ENCODE results near the gene NRXN2.
A peak's percentile ranks its signal among the peaks of the same experiment; 100 is the strongest.

Gene NRXN2

DNA sequence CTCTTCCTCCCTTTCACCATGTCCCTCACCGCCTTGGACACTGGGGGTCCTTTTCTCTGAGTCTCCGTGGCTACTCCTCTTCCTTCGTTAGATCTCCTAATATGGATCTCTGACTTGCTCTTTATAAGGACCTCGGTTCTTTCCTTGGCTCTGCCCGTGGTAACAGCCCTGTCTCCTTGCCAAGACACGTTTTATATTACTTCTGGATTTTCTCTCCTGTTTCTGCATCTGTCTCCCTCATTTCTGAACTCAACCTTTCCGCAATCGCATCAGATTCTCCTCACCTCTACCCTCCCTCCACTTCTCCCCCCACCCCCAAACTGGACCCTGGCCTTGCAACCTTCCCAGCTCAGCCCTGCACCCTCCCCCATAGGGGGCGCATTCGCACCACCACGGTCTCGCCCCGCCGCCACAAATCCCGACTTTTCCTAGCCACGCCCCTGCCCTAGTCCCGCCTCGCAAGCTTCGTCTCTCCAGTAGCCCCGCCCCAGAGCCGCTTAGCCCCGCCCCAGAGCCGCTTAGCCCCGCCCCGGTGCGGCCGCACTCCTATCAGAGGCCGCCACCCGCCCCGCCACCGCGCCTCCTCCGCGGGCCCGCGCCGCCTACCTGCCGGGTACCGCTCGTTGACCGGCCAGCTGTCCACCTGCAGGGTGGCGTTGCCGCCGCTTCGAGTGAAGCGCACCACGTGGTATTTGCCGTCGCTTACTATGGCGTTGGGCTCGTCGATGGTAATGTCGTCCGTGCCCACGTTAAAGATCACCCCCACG lies 93.0 kb downstream of the NRXN2 start:
- Mint-ChIP-seq H3K27me3 (peaks cover 8% of the 10 kb centered on the region), H3K9me3 (no peaks in the 10 kb centered on the region), H3K4me3 (no peak overlapping the region), H3K27ac (no peak overlapping the region), H3K4me1 (ENCODE audit: low read depth) (peaks cover 6% of the 10 kb centered on the region), H3K36me3 (ENCODE audit: low read depth) (no peaks in the 10 kb centered on the region)
- DNase-seq, result no peak

DNA sequence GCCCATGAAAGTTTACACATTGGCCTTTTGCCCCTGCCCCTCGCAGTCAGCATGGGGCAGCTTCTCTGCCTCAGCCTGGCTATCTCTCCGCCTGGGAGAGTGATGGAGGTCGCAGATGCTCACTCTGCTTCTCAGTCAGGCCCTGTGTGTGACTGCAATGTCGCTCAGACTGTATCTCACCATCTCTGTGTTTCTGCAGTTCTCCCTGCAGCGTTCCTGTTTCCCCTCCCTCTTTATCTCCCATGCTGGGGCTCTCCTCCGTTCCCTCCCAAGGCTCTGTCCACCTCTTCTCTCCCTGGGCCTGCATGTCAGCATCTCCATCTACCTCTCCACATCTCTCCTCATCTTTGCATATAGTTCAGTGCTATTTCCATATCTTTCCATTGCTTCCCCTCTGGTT lies 93.9 kb downstream of the NRXN2 start:
- Mint-ChIP-seq H3K4me3 (no peak overlapping the region), H3K36me3 (ENCODE audit: low read depth) (no peaks in the 10 kb centered on the region), H3K4me1 (ENCODE audit: low read depth) (peaks cover 6% of the 10 kb centered on the region), H3K27ac (no peak overlapping the region), H3K27me3 (no peaks in the 10 kb centered on the region), H3K9me3 (no peaks in the 10 kb centered on the region)
- no peak for DNase-seq

DNA sequence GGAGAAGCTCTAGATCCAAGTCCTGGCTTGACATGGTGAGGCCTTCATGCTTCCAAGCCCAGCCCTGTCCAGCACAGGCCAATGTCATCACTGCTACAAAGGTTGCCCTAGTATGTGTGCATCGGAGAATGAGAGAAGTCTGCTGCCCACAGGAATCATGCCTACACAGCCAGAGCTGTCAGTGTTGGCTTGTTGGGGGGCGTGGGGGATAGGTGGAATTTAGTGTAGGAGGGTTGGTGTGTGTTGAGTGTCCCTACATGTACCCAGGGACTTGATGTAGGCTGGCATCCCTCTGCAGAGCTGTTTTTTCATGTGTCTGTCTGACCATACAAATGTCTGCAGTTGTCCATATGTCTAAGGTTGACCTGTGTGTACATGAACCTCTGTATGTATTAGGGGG lies 94.4 kb downstream of the NRXN2 start:
- H3K9me3 Mint-ChIP-seq, result no peaks in the 10 kb centered on the region
- no peaks in the 10 kb centered on the region for H3K27me3 Mint-ChIP-seq
- H3K36me3 Mint-ChIP-seq (ENCODE audit: low read depth), result no peaks in the 10 kb centered on the region
- H3K4me3 Mint-ChIP-seq, result no peak overlapping the region
- no peak for DNase-seq
- H3K4me1 Mint-ChIP-seq (ENCODE audit: low read depth), result peaks cover 3% of the 10 kb centered on the region
- H3K27ac Mint-ChIP-seq, result no peak overlapping the region

DNA sequence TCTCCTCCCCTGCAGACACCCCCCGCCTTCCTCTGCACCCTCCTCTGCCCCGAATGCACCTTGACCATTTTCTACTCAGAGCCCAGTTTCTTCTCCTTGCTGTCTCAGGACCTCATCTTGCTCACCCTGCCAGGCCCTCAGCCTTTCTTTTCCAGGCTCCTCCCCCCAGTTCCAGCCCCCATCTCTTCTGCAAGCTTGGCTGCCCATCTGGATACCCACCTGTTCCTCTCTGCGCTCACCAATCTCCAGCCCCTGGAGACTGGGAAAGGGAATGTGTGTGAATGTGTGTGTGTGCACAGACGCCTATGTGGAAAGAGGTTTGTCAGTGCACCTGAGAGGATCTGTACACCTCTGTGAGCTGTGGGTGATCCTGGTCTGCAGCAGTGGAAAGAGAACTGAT lies 95.6 kb downstream of the NRXN2 start:
- H3K27ac Mint-ChIP-seq, result no peak overlapping the region
- no peaks in the 10 kb centered on the region for H3K27me3 Mint-ChIP-seq
- no peaks in the 10 kb centered on the region for H3K36me3 Mint-ChIP-seq (ENCODE audit: low read depth)
- no peak overlapping the region for H3K4me3 Mint-ChIP-seq
- no peaks in the 10 kb centered on the region for H3K4me1 Mint-ChIP-seq (ENCODE audit: low read depth)
- no peak for DNase-seq
- no peaks in the 10 kb centered on the region for H3K9me3 Mint-ChIP-seq

DNA sequence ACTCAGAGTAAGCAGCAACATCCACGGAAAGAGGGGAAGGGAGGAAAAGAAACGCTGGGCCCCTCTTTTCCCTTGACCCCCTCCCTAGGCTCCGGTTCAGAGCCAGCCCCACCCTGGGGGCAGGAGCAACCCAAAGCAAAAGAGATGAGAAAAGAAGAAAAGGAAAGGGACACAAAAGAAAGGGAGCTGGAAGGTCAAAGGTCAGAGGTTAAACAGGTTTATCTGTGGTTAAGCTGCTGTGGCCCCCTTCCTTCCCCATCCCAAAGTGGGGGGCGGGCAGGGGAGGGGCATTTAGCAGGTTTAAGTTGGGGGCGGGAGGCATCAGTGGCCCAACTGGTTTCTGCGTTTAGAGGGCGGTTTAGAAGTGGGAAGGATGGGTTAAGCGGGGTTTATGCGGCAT lies 96.4 kb downstream of the NRXN2 start:
- Mint-ChIP-seq H3K4me1 (ENCODE audit: low read depth) (no peaks in the 10 kb centered on the region), H3K9me3 (no peaks in the 10 kb centered on the region), H3K27ac (no peak overlapping the region), H3K4me3 (no peak overlapping the region), H3K36me3 (ENCODE audit: low read depth) (no peaks in the 10 kb centered on the region), H3K27me3 (no peaks in the 10 kb centered on the region)
- no peak for DNase-seq

DNA sequence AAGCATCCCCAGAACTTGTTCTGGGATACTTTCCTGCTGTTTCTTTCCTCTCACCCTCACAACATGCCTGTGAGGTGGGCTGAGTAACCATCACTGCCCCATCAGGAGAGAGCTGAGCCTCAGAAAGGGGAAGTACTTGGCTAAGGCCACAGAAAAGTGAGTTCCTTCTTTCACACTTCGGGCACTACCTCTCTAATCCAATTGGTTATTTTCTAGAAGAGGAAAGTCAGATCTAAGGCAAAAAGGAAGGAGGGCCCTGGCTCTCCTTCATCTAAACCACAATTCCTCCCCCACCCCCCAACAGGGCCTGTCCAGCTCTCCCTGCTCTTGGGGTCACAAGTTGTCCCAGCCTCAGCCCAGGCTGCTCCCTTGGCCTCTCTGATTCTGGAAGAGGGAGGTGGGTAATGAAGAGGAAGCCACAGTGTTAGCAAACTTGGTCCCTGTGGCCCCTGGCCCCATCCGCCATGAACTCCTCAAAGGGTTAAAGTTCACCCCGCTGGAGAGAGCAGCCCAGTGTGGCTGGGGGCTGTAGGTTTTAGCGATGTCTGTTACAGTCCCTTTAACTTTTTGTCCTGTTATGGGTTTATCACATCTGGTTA lies 98.0 kb downstream of the NRXN2 start:
- Mint-ChIP-seq H3K27me3 (no peaks in the 10 kb centered on the region), H3K4me1 (ENCODE audit: low read depth) (peaks cover 3% of the 10 kb centered on the region), H3K4me3 (no peak overlapping the region), H3K9me3 (no peaks in the 10 kb centered on the region), H3K36me3 (ENCODE audit: low read depth) (no peaks in the 10 kb centered on the region), H3K27ac (no peak overlapping the region)
- no peak for DNase-seq

DNA sequence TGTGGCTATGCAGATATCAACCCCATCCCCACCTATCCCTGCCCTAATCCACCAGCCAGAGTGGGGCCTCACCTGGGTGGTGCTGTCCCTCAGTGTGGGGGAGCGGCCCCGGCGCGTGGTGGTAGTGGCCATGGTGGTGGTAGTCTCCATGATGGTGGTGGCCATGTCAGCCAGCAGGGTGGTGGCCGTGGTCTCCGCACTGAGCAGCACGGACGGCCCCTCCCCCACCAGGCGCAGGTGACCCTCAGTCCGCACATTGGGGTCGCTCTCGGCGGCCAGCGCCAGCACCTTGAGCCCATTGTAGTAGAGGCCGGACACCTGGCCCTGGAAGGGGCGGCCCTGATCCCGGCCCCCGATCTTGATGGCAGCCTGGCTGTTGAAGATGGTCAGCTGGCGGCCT lies 100.3 kb downstream of the NRXN2 start:
- Mint-ChIP-seq H3K27me3 (no peaks in the 10 kb centered on the region), H3K27ac (no peak overlapping the region), H3K4me3 (no peak overlapping the region), H3K4me1 (ENCODE audit: low read depth) (peaks cover 3% of the 10 kb centered on the region), H3K9me3 (no peaks in the 10 kb centered on the region), H3K36me3 (ENCODE audit: low read depth) (no peaks in the 10 kb centered on the region)
- DNase-seq, result no peak

DNA sequence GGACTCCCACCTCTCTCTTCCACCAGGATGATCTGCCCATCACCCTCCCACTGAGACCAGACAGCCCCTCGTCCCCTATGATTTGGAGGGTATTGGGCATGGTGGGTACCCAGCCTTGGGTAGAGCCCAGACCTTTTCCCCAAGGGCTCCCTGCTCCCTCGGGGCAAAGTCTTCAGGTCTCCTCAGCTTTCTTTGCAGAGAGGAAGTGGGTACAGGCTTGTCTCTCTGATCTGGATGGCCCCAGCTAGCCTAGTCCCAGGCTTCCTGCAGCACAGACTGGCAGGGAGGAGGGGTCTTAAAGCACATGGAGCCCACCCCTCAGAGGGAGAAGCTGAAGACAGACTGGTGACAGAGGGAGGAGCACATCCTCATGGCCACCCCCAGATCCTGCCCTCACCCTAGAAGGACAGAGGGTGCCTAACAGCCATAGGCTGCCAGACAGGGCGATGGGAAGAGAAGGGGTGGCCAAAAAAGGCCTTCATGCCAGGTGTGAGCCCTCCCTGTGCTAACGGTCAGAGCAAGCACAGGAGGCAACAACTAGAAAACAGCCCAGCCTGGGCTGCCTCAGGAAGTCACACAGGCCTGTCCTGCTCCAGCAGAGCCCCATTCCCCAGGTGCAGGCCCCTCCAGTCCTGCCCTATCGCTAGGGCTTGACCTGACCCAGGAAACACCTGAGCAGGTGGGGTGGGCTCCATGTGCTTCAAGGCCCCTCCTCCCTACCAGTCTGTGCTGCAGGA lies 101.5 kb downstream of the NRXN2 start:
- H3K4me3 Mint-ChIP-seq, result no peak overlapping the region
- DNase-seq, result no peak
- peaks cover 3% of the 10 kb centered on the region for H3K4me1 Mint-ChIP-seq (ENCODE audit: low read depth)
- H3K9me3 Mint-ChIP-seq, result no peaks in the 10 kb centered on the region
- no peaks in the 10 kb centered on the region for H3K36me3 Mint-ChIP-seq (ENCODE audit: low read depth)
- no peaks in the 10 kb centered on the region for H3K27me3 Mint-ChIP-seq
- H3K27ac Mint-ChIP-seq, result no peak overlapping the region

DNA sequence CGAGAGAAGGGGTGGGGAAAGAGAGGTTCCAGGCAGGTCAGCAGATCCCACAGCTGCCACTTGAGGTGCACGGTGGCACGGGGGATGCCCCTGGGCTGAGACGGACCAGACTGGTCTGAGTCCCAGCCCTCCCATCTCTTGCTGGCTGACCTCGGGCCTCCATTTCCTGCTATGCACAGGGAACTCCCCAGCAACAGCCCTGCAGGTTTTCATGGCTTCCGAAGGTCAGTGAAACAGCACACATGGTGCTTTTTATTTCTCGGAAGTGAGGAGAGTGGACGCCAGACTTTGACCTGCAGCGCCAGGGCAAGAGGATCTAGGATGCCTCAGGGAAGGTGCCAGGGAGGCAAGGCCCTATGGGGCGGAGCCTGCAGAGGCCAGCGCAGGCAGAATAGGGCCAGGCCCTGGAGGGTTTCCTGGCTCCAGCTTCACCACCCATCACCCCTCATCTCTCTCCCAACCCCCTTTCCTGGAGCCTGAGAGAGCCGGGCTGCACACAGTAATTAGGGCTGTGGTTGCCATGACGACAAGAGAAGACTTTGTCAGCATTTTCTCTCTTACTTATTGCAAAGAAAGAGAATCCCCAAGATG lies 102.5 kb downstream of the NRXN2 start:
- no peak overlapping the region for H3K4me3 Mint-ChIP-seq
- H3K27ac Mint-ChIP-seq, result no peak overlapping the region

DNA sequence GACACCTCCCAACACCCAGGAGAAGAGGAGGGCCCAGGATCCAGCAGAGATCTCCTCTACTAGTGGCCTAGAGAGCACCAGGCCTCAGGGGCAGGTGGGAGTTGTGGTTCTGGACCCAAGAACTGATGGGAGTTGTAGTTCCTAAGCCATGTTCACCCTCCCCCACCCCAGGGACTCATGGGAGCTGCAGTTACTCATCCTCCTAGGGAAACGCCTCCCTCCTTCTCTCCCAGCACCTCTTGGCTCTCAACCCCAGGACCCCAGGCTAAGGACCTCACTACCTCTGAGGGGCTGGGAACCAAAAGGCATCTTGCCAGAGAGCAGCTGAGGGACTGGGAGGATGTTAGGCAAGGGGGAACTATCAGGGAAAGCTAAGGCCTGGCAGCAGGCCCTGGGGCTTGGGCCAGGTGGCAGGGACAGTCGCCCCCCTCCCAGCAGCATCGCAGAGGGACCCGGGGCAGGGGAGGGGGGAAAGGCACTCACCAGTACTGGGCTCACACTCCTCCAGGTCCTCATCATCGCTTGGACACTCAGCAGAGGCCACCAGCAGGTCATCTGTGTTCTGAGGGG lies 103.1 kb downstream of the NRXN2 start:
- Mint-ChIP-seq H3K9me3 (no peaks in the 10 kb centered on the region), H3K36me3 (ENCODE audit: low read depth) (no peaks in the 10 kb centered on the region), H3K4me3 (no peak overlapping the region), H3K4me1 (ENCODE audit: low read depth) (peaks cover 3% of the 10 kb centered on the region), H3K27ac (peak overlapping the region; percentile 22), H3K27me3 (no peaks in the 10 kb centered on the region)
- no peak for DNase-seq

More for the DNA sequence above, 102.5 kb downstream of the NRXN2 start:
- Mint-ChIP-seq H3K9me3 (no peaks in the 10 kb centered on the region), H3K36me3 (ENCODE audit: low read depth) (no peaks in the 10 kb centered on the region), H3K27me3 (no peaks in the 10 kb centered on the region), H3K4me1 (ENCODE audit: low read depth) (peaks cover 3% of the 10 kb centered on the region)
- DNase-seq, result no peak

DNA sequence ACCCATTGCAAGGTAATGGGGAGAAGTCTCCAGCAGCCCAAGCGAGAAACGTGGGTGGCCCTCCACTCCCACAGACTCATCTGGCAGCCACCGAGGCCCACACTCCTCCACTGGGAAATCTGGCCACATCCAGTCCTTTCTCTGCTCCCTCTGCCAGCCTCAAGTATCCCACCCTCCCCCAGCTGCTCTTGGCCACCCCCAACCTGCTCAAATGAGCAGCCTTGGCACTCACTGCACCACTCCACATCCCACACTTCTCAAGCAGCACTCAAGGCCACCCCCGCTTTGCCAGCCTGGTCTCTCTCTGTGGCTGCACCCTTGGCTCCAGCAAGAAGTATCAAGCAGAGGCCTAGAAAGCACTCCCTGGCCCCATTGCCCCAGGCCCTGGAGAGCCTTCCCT lies 103.8 kb downstream of the NRXN2 start:
- Mint-ChIP-seq H3K36me3 (ENCODE audit: low read depth) (no peaks in the 10 kb centered on the region), H3K4me3 (no peak overlapping the region), H3K27ac (no peak overlapping the region), H3K4me1 (ENCODE audit: low read depth) (peaks cover 3% of the 10 kb centered on the region), H3K9me3 (no peaks in the 10 kb centered on the region), H3K27me3 (no peaks in the 10 kb centered on the region)
- DNase-seq, result no peak

DNA sequence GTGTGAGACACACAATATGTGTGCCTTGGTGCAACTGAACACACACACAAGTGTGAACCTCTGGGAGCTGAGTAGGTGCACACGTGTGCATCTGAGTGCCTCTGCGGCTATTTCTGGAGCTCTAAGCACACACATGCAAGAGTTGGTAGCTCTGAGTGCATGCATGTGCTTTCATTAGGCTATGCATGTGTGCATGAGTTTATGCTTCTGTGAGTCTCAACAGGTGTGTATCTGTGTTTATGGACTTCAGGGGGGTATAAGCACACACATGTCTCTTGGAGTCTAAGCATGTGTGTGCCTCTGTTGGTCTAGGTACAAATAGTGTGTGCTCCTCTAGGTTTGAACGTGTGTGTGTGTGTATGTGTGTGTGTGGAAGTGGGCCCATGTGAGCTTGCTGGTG lies 106.2 kb downstream of the NRXN2 start:
- peaks cover 9% of the 10 kb centered on the region for H3K4me1 Mint-ChIP-seq (ENCODE audit: low read depth)
- no peak overlapping the region for H3K4me3 Mint-ChIP-seq
- H3K9me3 Mint-ChIP-seq, result no peaks in the 10 kb centered on the region
- H3K36me3 Mint-ChIP-seq (ENCODE audit: low read depth), result no peaks in the 10 kb centered on the region
- DNase-seq, result no peak
- no peaks in the 10 kb centered on the region for H3K27me3 Mint-ChIP-seq
- no peak overlapping the region for H3K27ac Mint-ChIP-seq

DNA sequence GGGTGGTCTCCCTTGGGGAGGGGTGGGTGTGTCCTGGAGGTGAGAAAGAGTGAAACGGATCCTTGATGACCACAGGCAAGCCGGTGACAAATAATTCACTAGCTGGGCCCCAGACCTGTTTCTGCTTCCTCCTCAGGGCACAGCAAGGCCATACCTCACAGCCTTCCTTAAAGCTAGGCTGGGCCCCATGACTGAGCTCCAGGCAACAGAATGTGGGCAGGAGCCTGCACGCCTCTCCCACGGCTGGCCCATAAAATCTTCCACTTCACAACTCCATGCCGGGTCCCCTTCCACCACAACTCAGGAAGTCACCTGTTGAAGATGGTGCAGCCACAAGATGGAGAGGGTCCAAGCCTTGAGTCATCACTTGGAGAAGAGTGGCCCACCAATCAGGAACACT lies 108.1 kb downstream of the NRXN2 start:
- no peaks in the 10 kb centered on the region for H3K27me3 Mint-ChIP-seq
- H3K9me3 Mint-ChIP-seq, result no peaks in the 10 kb centered on the region
- H3K4me3 Mint-ChIP-seq, result no peak overlapping the region
- DNase-seq, result no peak
- peaks cover 10% of the 10 kb centered on the region for H3K4me1 Mint-ChIP-seq (ENCODE audit: low read depth)
- no peak overlapping the region for H3K27ac Mint-ChIP-seq
- H3K36me3 Mint-ChIP-seq (ENCODE audit: low read depth), result no peaks in the 10 kb centered on the region

DNA sequence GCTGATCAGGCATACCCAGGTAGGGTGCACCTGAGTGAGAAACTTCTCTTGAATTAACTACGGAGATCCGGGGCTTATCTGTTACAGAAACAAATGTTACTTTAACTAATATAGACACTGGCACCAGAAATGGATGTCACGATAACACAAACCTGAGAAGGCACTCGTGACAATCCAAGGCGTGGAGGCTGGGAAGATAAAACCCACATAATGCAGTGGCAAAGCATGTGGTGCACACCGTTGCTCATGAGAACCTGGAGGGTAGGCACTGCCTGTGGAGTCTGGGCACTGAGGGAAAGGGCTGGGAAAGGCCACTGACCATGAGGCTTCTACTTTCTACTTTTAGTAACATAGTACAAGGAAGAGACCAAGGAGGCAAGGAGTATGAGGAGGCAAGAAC lies 109.3 kb downstream of the NRXN2 start:
- Mint-ChIP-seq H3K4me3 (no peak overlapping the region), H3K36me3 (ENCODE audit: low read depth) (no peaks in the 10 kb centered on the region), H3K27ac (no peak overlapping the region), H3K27me3 (no peaks in the 10 kb centered on the region), H3K4me1 (ENCODE audit: low read depth) (peaks cover 10% of the 10 kb centered on the region), H3K9me3 (no peaks in the 10 kb centered on the region)
- DNase-seq, result no peak

Measured in activated T-cell treated with anti-CD3 and anti-CD28 coated beads, Interleukin-2, amount 50 U/mL, for 24 hours (primary cell).